ENCODE measurements around the gene CABP2. TPM values are rescaled to one million over a fixed set of nuclear protein-coding genes. Genes with fewer than 3 reads are reported as not detected.

The CABP2 gene
- polyA plus RNA-seq, 1 of the 3 experiments (the other 2 are of a cell fraction), result not detected

- TF ChIP-seq CTCF (IDR thresholded peaks at IDR 0.05) (no peak), GABPA (IDR thresholded peaks at IDR 0.05; ENCODE audit: low read depth) (no peak)
These were observed 9.6 kb upstream of the CABP2 start (continued) for GRCh38 chr11:67532889-67533288.

GRCh38 chr11:67530282-67530592 is 7.0 kb upstream of the CABP2 start:
- peaks cover 14% of the 10 kb centered on the region; the same call in 1 of the 2 replicates for H3K9me3 ChIP-seq
- DNase-seq, result no peak
- H3K27ac ChIP-seq (ENCODE audit: low read depth in 2 of 2, low read length in 1 of 2), result no peak overlapping the region
- TF ChIP-seq MAX (IDR thresholded peaks at IDR 0.05; ENCODE audit: low read depth), result no peak
- no peak for TF ChIP-seq POLR2AphosphoS5 (IDR thresholded peaks at IDR 0.05; ENCODE audit: low read depth, low read length)
- no peak for TF ChIP-seq MEF2A (IDR thresholded peaks at IDR 0.05; ENCODE audit: borderline replicate concordance, low read depth)
- TF ChIP-seq FOXJ3 (CRISPR knock-in tag; IDR thresholded peaks at IDR 0.05), result no peak
- TF ChIP-seq GATA2 (CRISPR knock-in tag; IDR thresholded peaks at IDR 0.05), result no peak
- no peak for TF ChIP-seq SIN3A (IDR thresholded peaks at IDR 0.05; ENCODE audit: borderline replicate concordance, low read depth, low read length)
- no peak for TF ChIP-seq SMC3 (IDR thresholded peaks at IDR 0.05; ENCODE audit: low read depth, low read length)
- no peak for TF ChIP-seq CTCF (IDR thresholded peaks at IDR 0.05)
- H3K36me3 ChIP-seq (replicated peaks in 1 of 2; ENCODE audit: control insufficient read depth in 1 of 2, insufficient read depth in 2 of 2, low read length in 1 of 2), result no peaks in the 10 kb centered on the region
- ChIA-PET CTCF (no interaction called here), POLR2A (no interaction called here)
- H3K9me2 ChIP-seq, result no peaks in the 10 kb centered on the region
- H2AFZ ChIP-seq (ENCODE audit: low read depth), result no peak overlapping the region
- peaks cover 3% of the 10 kb centered on the region for H3F3A ChIP-seq (replicated peaks; ENCODE audit: insufficient read depth)
- H3K4me3 ChIP-seq (ENCODE audit: low read depth in 2 of 2, low read length in 1 of 2), result no peak overlapping the region
- no peak overlapping the region for H3K4me2 ChIP-seq
- no peaks in the 10 kb centered on the region for H4K20me1 ChIP-seq (ENCODE audit: insufficient read depth)
- H3K9ac ChIP-seq, result no peak overlapping the region
- no peaks in the 10 kb centered on the region for H3K79me2 ChIP-seq (ENCODE audit: insufficient read depth)
- no peaks in the 10 kb centered on the region for H3K27me3 ChIP-seq (ENCODE audit: insufficient read depth)
- 40% methylated on average over 1 of the region's 5 CpGs for WGBS (ENCODE audit: low lambda C conversion rate)
- H3K4me1 ChIP-seq (ENCODE audit: control insufficient read depth in 1 of 2, insufficient read depth in 2 of 2, low read depth in 1 of 2, low read length in 1 of 2), result no peaks in the 10 kb centered on the region

- DNase-seq, result no peak
- H4K20me1 ChIP-seq (ENCODE audit: insufficient read depth), result no peaks in the 10 kb centered on the region
- H3K36me3 ChIP-seq (replicated peaks in 1 of 2; ENCODE audit: control insufficient read depth in 1 of 2, insufficient read depth in 2 of 2, low read length in 1 of 2), result no peaks in the 10 kb centered on the region
- H3K27me3 ChIP-seq (ENCODE audit: insufficient read depth), result no peaks in the 10 kb centered on the region
- no peak overlapping the region for H2AFZ ChIP-seq (ENCODE audit: low read depth)
- H3F3A ChIP-seq (replicated peaks; ENCODE audit: insufficient read depth), result no peaks in the 10 kb centered on the region
- ChIA-PET CTCF (no interaction called here), POLR2A (no interaction called here)
- H3K4me3 ChIP-seq (ENCODE audit: low read depth in 2 of 2, low read length in 1 of 2), result no peak overlapping the region
- no peak overlapping the region for H3K9ac ChIP-seq
- H3K9me3 ChIP-seq, result peaks cover 3% of the 10 kb centered on the region; the same call in 1 of the 2 replicates
- H3K79me2 ChIP-seq (ENCODE audit: insufficient read depth), result no peaks in the 10 kb centered on the region
- H3K27ac ChIP-seq (ENCODE audit: low read depth in 2 of 2, low read length in 1 of 2), result no peak overlapping the region
- 30% methylated on average over 4 of the region's 4 CpGs for WGBS (ENCODE audit: low lambda C conversion rate)
- H3K4me1 ChIP-seq (ENCODE audit: control insufficient read depth in 1 of 2, insufficient read depth in 2 of 2, low read depth in 1 of 2, low read length in 1 of 2), result no peaks in the 10 kb centered on the region
- H3K4me2 ChIP-seq, result no peak overlapping the region
- no peaks in the 10 kb centered on the region for H3K9me2 ChIP-seq
- no peak for TF ChIP-seq CHD2 (IDR thresholded peaks at IDR 0.05; ENCODE audit: low read length, partially characterized antibody)
- TF ChIP-seq SMC3 (IDR thresholded peaks at IDR 0.05; ENCODE audit: low read depth, low read length), result no peak
- no peak for TF ChIP-seq USF1 (IDR thresholded peaks at IDR 0.05; ENCODE audit: borderline replicate concordance, low read depth)
These were observed 5.1 kb upstream of the CABP2 start for GRCh38 chr11:67528376-67528775.
